HS-27A (cell line): ENCODE data around the gene OSBPL5.
A peak's percentile ranks its signal among the peaks of the same experiment; 100 is the strongest.
"Not testable (repeated sequence)": the region's sequence is repeated elsewhere in the genome, so short reads cannot be mapped to it uniquely, and the experiment has no call there.

Experiments
- DNase-seq: peaks from one replicate; pipeline ENCODE4 v3.0.0-alpha.2; 2012; ENCODE audit warnings: low read depth, missing footprints

The OSBPL5 gene

DNA sequence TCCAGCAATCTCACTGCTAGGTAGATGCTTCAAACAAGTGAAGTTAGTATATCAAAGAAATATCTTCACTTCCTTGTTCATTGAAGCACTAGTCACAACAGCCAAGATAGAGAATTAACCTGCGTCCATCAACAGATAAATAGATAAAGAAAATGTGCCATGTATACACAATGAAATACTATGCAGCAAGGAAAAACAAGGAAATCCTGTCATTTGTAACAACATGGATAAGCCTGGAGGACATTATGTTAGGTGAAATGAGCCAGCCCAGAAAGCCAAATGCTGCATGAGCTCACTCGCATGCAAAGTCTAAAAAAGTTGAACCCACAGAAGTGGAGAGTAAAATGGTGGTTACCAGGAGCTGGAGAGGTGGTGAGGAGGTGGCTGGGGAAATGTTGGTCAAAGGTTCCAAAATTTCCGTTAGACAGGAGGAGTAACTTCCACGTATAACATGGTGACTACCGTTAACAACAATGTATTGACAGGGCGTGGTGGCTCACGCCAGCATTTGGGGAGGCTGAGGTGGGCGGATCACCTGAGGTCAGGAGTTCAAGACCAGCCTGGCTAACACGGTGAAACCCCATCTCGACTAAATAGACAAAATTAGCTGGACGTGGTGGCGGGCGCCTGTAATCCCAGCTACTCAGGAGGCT lies 84.3 kb downstream of the OSBPL5 start:
- DNase-seq = no peak

DNA sequence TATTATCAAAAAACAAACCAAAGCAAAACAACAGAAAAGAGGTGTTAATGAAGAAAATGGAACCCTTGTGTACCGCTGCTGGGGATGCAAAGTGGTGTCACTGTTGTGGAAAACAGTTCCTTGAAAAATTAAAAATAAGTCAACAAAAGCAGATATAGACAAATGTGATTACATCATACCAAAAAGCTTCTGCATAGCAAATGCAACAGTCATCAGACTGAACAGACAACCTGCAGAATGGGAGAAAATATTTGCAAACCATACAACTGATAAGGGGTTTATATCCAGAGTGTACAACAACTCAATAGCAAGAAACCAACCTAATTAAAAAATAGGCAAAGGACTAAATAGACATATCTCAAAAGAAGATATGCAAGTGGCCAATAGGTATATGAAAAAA lies 85.0 kb downstream of the OSBPL5 start:
- no peak for DNase-seq

GRCh38 chr11:3077846-3078440 lies 87.2 kb downstream of the OSBPL5 start:
- no peak for DNase-seq

GRCh38 chr11:3077189-3077836 lies 87.8 kb downstream of the OSBPL5 start:
- no peak for DNase-seq

- DNase-seq = no peak
Measured at GRCh38 chr11:3074912-3075589, 90.1 kb downstream of the OSBPL5 start.

GRCh38 chr11:3073029-3073435 lies 92.1 kb downstream of the OSBPL5 start:
- DNase-seq = no peak

- no peak for DNase-seq
Measured at GRCh38 chr11:3069425-3069824, 95.7 kb downstream of the OSBPL5 start.

GRCh38 chr11:3066308-3066707 lies 98.8 kb downstream of the OSBPL5 start:
- DNase-seq = not testable (repeated sequence)

- DNase-seq = not testable (repeated sequence)
Measured at GRCh38 chr11:3064709-3065108, 100.4 kb downstream of the OSBPL5 start.

DNA sequence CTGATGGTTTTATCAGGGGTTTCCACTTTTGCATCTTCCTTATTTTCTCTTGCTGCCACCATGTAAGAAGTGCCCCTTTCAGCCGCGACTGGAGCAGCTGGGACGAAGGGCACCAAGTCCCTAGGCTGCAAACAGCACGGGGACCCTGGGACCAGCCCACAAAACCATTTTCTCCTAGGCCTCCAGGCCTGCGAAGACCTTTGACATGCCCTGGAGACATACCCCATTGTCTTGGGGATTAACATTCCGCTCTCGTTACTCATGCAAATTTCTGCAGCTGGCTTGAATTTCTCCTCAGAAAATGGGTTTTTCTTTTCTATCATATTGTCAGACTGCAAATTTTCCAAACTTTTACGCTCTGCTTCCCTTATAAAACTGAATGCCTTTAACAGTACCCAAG lies 101.2 kb downstream of the OSBPL5 start:
- not testable (repeated sequence) for DNase-seq

GRCh38 chr11:3063432-3063831 lies 101.7 kb downstream of the OSBPL5 start:
- DNase-seq = not testable (repeated sequence)

- no peak for DNase-seq
Measured at GRCh38 chr11:3060436-3061025, 104.6 kb downstream of the OSBPL5 start.

- DNase-seq = peak; percentile 43
Measured at GRCh38 chr11:3058753-3059664, 106.1 kb downstream of the OSBPL5 start.

- peak; percentile 66 for DNase-seq
Measured at GRCh38 chr11:3057069-3057963, 107.8 kb downstream of the OSBPL5 start, which contains the start of gene CARS1. Gene CARS1 (minus strand): TSS chr11:3057423. CDS start chr11:3057367, 56 bp downstream.

GRCh38 chr11:3056296-3057068 lies 108.6 kb downstream of the OSBPL5 start:
- DNase-seq = no peak

DNA sequence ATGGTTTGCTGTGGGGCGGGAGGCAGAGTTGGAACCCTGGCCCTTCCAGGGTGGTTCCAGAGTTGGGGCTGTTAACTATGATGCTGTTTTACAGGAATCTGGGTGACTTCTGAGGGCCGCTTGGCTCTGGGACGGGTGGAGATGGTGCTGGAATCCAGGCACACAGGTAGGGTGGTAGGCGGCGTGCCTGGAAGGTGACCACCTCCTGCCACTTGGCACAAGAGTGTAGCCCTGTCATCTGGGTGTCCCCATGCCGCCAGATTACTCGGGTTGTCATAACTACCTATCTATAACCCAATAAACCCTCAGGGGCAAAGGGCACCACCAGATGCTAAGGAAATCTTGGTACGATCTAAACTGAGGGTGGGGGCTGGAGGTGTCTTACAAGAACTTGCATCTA lies 109.2 kb downstream of the OSBPL5 start:
- DNase-seq = no peak

DNA sequence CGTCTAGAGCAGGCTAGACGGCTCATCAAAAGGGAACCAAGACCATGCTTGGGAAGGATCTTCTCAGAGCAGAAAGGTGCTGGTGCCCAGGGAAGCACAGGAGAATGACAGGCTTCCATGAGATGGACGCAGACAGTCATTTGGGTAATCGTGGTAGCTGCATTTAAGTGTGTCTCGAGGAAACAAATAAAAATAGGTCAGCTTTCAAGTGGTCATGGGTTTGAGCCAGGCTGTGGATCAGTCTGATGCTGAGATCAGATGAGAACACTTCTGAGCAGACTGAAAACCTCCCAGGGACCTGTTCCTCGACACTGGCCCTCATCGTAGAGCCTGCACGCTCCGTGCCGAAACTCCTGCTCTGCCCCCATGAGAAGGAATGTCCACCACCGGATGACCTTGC lies 112.5 kb downstream of the OSBPL5 start:
- no peak for DNase-seq

DNA sequence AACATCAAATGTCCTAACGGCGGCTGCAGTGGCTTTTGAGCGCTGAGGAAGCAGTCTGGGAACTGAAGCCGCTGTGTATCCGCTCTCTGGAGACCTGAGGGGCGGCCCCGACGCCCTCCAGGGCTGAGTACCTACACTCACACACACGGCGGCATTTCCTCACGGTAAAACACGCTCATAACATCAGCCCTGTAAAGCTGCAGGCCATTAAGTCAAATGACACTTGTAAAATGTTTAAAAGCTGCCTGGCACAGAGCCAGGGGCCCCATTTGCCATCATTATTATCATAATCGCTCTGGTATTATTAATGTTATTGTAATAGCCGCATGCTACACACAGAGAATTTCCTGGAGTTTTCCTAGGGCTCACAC lies 113.0 kb downstream of the OSBPL5 start:
- no peak for DNase-seq
